IPS-18c (cell line): ENCODE results near the gene BRWD1.

ENCODE experiments used
- H3K4me3 ChIP-seq: 2 replicates; pipeline ENCODE4 v1.7.0; 2013; ENCODE audit warnings: low read depth, mild to moderate bottlenecking, low read length, moderate library complexity; ENCODE audit not compliant: insufficient read depth
- H3K9me3 ChIP-seq: one replicate; pipeline ENCODE4 v1.6.1; 2013; ENCODE audit warnings: mild to moderate bottlenecking, low read length, moderate library complexity; ENCODE audit not compliant: control insufficient read depth, insufficient read depth

BRWD1 gene

GRCh38 chr21:39313571-39314142, at the start of gene BRWD1:
BRWD1 (minus strand) TSS chr21:39313632; CDS start chr21:39313491, 141 bp downstream.
- H3K4me3 ChIP-seq: peak within 1 kb of the TSS; percentile 79

DNA sequence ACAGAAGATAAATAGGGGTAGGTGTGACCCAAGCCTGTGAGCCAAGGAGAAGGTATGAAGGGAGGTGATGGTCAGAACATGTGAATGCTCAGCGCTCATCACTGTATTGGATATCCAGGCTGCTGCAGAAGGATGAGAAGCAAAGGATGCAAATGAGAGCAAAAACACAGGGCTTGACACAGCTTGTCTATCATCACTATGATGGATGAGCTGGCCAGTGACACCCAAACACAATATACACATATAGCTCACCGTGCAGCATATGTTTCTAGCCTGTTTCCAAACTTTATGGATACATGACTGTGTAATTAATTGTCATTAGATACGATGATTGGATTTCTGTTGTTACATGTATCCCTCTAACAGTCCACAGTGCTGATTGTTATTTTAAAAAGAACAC, 49.3 kb upstream of the BRWD1 start:
- no peak overlapping the region for H3K4me3 ChIP-seq
- peaks cover 2% of the 10 kb centered on the region for H3K9me3 ChIP-seq

More at GRCh38 chr21:39313571-39314142, at the start of gene BRWD1:
- H3K9me3 ChIP-seq: no peaks in the 10 kb centered on the region

- Histone ChIP-seq H3K4me3 (no peak overlapping the region), H3K9me3 (peaks cover 2% of the 10 kb centered on the region)
These were observed 46.0 kb upstream of the BRWD1 start for GRCh38 chr21:39359382-39359781.

- no peak overlapping the region for H3K4me3 ChIP-seq
These were observed 39.9 kb upstream of the BRWD1 start for GRCh38 chr21:39353295-39353694.

DNA sequence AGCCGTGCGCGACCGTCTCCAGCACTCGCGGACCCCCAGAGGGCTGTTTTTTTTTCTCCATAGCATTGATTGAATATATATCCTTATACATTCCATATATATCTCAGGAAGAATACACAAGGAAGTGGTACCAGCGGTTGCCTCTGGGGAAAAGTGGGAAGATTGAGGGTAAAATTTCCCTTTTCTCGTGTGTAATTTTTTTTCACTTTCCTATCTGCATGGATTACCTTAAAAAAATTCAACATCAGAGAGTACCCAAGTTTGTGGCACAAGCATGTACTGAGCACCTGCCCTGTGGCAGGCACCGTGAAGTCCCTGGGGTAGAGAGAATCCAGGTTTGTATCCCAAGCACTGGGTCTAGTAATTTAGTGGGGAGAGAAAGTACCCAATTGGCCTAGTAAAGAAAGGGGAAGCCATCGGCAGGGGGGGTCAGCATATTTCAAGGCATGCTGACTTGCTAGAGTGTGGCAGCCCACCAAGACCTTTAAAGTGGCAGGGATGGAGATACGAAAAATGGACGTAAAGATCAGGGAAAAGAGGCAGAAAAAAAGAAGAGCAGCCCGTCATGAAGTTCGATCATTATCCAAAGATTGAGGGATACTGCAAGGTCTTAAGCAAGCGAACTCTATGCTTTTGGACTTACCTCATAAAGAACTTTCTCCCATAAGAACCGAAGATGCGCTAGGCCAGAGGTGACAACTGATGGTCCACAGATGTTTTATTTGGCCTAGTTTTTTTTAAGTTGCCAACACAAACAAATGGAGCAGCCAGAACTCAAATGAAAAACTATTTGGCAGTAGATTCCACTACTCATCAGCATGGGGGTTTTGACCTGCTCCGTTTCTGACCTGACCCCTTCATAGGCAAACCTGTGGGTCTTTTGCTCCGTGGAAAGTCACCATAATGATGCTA, 36.9 kb upstream of the BRWD1 start:
- H3K4me3 ChIP-seq: peak overlapping the region; percentile 74
- no peaks in the 10 kb centered on the region for H3K9me3 ChIP-seq

More at GRCh38 chr21:39353295-39353694, 39.9 kb upstream of the BRWD1 start:
- no peaks in the 10 kb centered on the region for H3K9me3 ChIP-seq

GRCh38 chr21:39349211-39350093, 36.0 kb upstream of the BRWD1 start:
- Histone ChIP-seq H3K4me3 (peak overlapping the region; percentile 74), H3K9me3 (no peaks in the 10 kb centered on the region)

- Histone ChIP-seq H3K9me3 (no peaks in the 10 kb centered on the region), H3K4me3 (peak within 1 kb of the TSS; percentile 95)
These were observed 35.2 kb upstream of the BRWD1 start, which contains the start of gene HMGN1 for GRCh38 chr21:39348355-39349210. HMGN1 (minus strand) TSS chr21:39349088; CDS start chr21:39348917, 171 bp downstream.

DNA sequence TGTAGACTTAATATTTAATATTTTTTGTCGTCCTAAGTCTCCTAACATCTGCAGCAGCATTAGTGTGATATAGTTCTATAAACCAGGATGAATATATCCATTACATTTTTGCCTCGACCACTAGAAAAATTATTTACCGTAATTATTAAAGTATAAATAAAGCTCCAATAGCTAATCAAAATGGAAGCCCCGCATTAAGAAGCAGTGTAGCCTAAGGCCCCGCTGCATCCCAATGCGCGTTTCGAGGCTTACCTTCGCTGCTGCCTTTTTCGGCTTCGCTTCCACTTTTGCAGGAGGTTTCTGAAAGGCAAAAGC, 34.6 kb upstream of the BRWD1 start:
- Histone ChIP-seq H3K9me3 (no peaks in the 10 kb centered on the region), H3K4me3 (peak overlapping the region; percentile 95)

DNA sequence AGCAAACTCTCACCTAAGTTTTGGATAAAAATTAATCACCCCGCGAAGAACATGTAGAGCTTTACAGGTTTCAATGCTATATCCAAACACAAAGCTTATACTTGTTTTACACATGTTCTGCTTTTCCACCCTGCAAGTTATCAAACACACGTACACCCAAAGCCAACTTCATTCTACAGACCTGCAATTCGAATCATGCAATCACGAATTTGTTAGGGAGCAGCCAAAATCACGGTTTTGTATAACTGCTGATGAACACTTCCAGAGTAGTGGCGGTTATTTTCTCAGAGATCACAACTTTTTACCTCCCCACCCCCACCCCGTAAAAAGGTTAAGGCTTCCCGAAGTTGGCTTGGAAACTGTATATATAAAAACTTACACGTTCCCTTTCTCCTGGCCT, 34.1 kb upstream of the BRWD1 start:
- Histone ChIP-seq H3K4me3 (peak overlapping the region; percentile 95), H3K9me3 (no peaks in the 10 kb centered on the region)

DNA sequence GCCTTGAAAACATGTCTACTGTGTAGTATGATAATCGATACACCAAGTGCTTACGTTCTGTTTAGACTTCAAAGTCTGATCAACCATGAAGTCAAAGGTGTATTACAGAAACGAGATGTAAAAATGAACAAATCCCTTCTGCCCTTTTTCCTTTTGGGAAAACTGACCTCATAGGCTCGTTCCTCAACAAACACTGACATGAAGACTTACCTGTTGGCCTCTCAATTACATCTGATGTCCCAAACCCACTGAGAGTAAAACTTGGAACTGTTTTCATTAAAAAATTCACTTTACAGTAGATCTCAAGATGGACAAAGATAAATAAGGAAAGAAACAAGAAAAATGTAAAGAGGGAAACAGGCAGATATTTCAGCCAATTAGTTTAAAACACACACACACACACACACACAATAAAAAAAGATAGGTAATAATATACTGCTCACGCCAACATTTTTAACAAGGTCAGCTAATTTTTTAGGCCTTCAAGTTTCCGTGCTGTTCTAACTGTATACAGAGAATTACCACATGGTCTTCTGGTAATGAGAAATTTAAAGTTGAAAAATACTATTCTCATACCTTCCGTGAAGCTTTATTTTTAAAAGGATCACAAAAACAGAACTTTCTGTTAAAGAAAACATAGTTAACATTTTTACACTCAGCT, 33.4 kb upstream of the BRWD1 start:
- Histone ChIP-seq H3K4me3 (no peak overlapping the region), H3K9me3 (no peaks in the 10 kb centered on the region)

- Histone ChIP-seq H3K9me3 (no peaks in the 10 kb centered on the region), H3K4me3 (no peak overlapping the region)
These were observed 32.8 kb upstream of the BRWD1 start for GRCh38 chr21:39346206-39346605.

DNA sequence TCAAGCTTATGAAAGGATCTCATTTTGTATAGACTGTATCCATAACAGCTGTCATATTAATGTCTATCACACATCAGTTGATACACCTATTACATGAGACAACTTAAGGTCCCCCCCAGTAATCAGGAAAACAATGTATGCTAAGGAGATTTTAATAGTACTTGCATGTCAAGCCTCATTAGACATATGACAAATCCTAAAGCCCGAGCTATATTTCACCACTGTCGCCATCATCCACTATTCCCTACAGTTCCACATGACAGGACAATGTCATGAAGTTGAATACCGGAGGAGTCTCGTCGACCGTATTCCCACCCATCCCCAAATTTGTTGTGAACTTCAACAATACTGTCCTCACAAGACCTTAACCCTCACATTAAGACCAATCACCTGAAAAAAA, 32.0 kb upstream of the BRWD1 start:
- H3K4me3 ChIP-seq: no peak overlapping the region
- no peaks in the 10 kb centered on the region for H3K9me3 ChIP-seq

DNA sequence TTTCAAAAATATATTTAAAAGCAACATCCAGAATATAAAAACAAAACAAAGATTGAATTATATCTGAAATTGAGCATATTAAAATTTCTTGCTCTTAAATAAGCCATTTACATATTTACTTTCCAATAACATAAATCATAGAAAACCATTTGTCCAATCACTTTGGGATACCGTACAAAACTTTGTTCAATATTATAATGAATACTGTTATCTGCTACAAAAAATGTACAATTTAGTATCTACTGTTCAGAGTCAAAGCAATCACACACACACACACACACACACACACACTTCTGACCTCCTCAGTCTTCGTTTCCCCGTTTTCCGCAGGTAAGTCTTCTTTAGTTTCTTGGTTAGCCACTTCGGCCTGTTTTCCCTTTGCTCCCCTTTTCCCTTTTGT, 31.4 kb upstream of the BRWD1 start:
- no peaks in the 10 kb centered on the region for H3K9me3 ChIP-seq
- H3K4me3 ChIP-seq: no peak overlapping the region

DNA sequence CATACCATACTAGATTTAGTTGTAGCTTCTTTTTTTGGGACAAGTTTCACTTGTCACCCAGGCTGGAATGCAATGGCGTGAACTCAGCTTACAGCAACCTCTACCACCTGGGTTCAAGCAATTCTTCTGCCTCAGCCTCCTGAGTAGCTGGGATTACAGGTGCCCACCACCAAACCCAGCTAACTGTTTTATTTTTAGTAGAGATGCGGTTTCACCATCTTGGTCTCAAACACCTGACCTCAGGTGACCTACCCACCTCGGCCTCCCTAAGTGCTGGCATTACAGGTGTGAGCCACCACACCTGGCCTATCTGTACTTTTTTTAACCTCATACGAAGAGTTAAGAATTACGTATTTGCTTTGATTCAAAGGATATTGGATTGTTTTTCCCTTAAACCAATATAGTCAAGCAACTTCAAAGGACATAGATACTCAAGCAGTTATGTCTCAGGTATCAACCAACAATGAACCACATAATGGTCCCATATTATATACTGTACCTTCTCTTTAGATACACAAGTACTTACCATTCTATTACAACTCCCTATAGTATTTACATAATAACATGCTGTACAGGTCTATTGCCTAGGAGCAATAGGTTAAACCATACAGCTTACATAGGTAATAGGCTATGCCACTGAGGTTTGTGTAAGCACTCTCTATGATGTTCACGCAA, 28.0 kb upstream of the BRWD1 start:
- Histone ChIP-seq H3K9me3 (no peaks in the 10 kb centered on the region), H3K4me3 (no peak overlapping the region)

GRCh38 chr21:39340687-39341086, 27.3 kb upstream of the BRWD1 start:
- Histone ChIP-seq H3K4me3 (no peak overlapping the region), H3K9me3 (no peaks in the 10 kb centered on the region)

GRCh38 chr21:39339231-39339630, 25.8 kb upstream of the BRWD1 start:
- no peak overlapping the region for H3K4me3 ChIP-seq

More at GRCh38 chr21:39339231-39339630, 25.8 kb upstream of the BRWD1 start:
- no peaks in the 10 kb centered on the region for H3K9me3 ChIP-seq
